MV-4-11 (cell line): ENCODE results near the gene LAMA3.

Experiments used
- DNase-seq: peaks from one replicate; lab custom pipeline; 2025; lab: John Stamatoyannopoulos, UW

Gene LAMA3

GRCh38 chr18:23938043-23938756 lies 248.9 kb downstream of the LAMA3 start:
- DNase-seq: no peak

GRCh38 chr18:23938901-23939341 lies 249.7 kb downstream of the LAMA3 start:
- no peak for DNase-seq

GRCh38 chr18:23939366-23939765 lies 250.1 kb downstream of the LAMA3 start:
- DNase-seq: no peak

GRCh38 chr18:23939896-23940295 lies 250.6 kb downstream of the LAMA3 start:
- no peak for DNase-seq

- DNase-seq: no peak
Measured at GRCh38 chr18:23941791-23942190, 252.5 kb downstream of the LAMA3 start.

GRCh38 chr18:23943104-23943503 lies 253.9 kb downstream of the LAMA3 start:
- peak; percentile 27 for DNase-seq

GRCh38 chr18:23943903-23944624 lies 254.8 kb downstream of the LAMA3 start:
- no peak for DNase-seq

- DNase-seq: peak; percentile 55
Measured at GRCh38 chr18:23945416-23946079, 256.3 kb downstream of the LAMA3 start.

GRCh38 chr18:23949863-23950262 lies 260.6 kb downstream of the LAMA3 start:
- DNase-seq: no peak

- no peak for DNase-seq
Measured at GRCh38 chr18:23950644-23951043, 261.4 kb downstream of the LAMA3 start.

GRCh38 chr18:23951206-23951605 lies 262.0 kb downstream of the LAMA3 start:
- DNase-seq: no peak

GRCh38 chr18:23953984-23954383 lies 264.7 kb downstream of the LAMA3 start:
- no peak for DNase-seq

- DNase-seq: no peak
Measured at GRCh38 chr18:23956483-23956882, 267.2 kb downstream of the LAMA3 start.

GRCh38 chr18:23958036-23958435 lies 268.8 kb downstream of the LAMA3 start:
- no peak for DNase-seq

- DNase-seq: no peak
Measured at GRCh38 chr18:23963443-23964165, 274.4 kb downstream of the LAMA3 start.

- peak; percentile 55 for DNase-seq
Measured at GRCh38 chr18:23964282-23965238, 275.3 kb downstream of the LAMA3 start.

GRCh38 chr18:23966909-23967308 lies 277.7 kb downstream of the LAMA3 start:
- DNase-seq: no peak

GRCh38 chr18:23967321-23968089 lies 278.3 kb downstream of the LAMA3 start:
- DNase-seq: peak; percentile 99

GRCh38 chr18:23968638-23969604 lies 279.7 kb downstream of the LAMA3 start:
- DNase-seq: no peak
